Hepatocyte (in vitro differentiated cells): ENCODE measurements around the gene PDE4B. TPM values are rescaled to one million over a fixed set of nuclear protein-coding genes. Genes with fewer than 3 reads are reported as not detected.

ENCODE experiments used
- DNase-seq: peaks from one replicate; pipeline ENCODE4 v3.0.0-alpha.2; 2016; ENCODE audit warnings: low spot score
- H2AFZ ChIP-seq: fragments of 200-600 bp; sonication (generic); 2 replicates; pipeline ENCODE4 v1.6.0; 2016; ENCODE audit warnings: antibody characterized with exemption, mild to moderate bottlenecking
- H3K27ac ChIP-seq: fragments of 200-600 bp; sonication (generic); 2 replicates; pipeline ENCODE4 v1.5.1; 2016; ENCODE audit warnings: mild to moderate bottlenecking
- H3K27me3 ChIP-seq: fragments of 200-600 bp; sonication (generic); 2 replicates; pipeline ENCODE4 v1.6.1; 2016
- H3K36me3 ChIP-seq: fragments of 200-600 bp; sonication (generic); replicated peaks from 2 replicates; pipeline ENCODE4 v1.5.1; 2016; ENCODE audit warnings: low read depth; ENCODE audit not compliant: insufficient read depth
- H3K4me1 ChIP-seq: fragments of 200-600 bp; sonication (generic); 2 replicates; pipeline ENCODE4 v1.5.1; 2016; ENCODE audit warnings: mild to moderate bottlenecking, moderate library complexity; ENCODE audit not compliant: insufficient read depth
- H3K4me2 ChIP-seq: fragments of 200-600 bp; sonication (generic); 2 replicates; pipeline ENCODE4 v1.6.0; 2016
- H3K4me3 ChIP-seq: fragments of 200-600 bp; sonication (generic); 2 replicates; pipeline ENCODE4 v1.5.1; 2016; ENCODE audit warnings: mild to moderate bottlenecking
- H3K79me2 ChIP-seq: fragments of 200-600 bp; sonication (generic); 2 replicates; pipeline ENCODE4 v1.6.0; 2017; ENCODE audit warnings: mild to moderate bottlenecking
- H3K9me2 ChIP-seq: fragments of 200-600 bp; sonication (generic); replicated peaks from 2 replicates; pipeline ENCODE4 v1.6.0; 2017; ENCODE audit warnings: mild to moderate bottlenecking; ENCODE audit not compliant: insufficient read depth
- H3K9me3 ChIP-seq: fragments of 200-600 bp; sonication (generic); 2 replicates; pipeline ENCODE4 v1.5.1; 2016; ENCODE audit warnings: low read depth, mild to moderate bottlenecking
- H4K20me1 ChIP-seq: fragments of 200-600 bp; sonication (generic); 2 replicates; pipeline ENCODE4 v1.6.0; 2016; ENCODE audit warnings: mild to moderate bottlenecking; ENCODE audit not compliant: insufficient read depth, poor library complexity, severe bottlenecking
- EZH2 ChIP-seq: fragments of 200-600 bp; sonication (generic); IDR thresholded peaks from 2 replicates; pipeline ENCODE4 v1.6.1; 2016; ENCODE audit warnings: antibody characterized with exemption, mild to moderate bottlenecking, borderline replicate concordance
- EZH2phosphoT487 ChIP-seq: fragments of 200-600 bp; sonication (generic); IDR thresholded peaks from one replicate; pipeline ENCODE4 v1.6.1; 2018; ENCODE audit warnings: antibody characterized with exemption, mild to moderate bottlenecking, low read depth, moderate library complexity; ENCODE audit not compliant: unreplicated experiment, severe bottlenecking
- WGBS: methylation state at CpG from one replicate; pipeline ENCODE4 v1.1.6; 2016; ENCODE audit warnings: low lambda C conversion rate; ENCODE audit errors: missing lambda C conversion rate; 5-methylcytosine and 5-hydroxymethylcytosine counted together
- polyA plus RNA-seq: library from polyadenylated mRNA; unstranded; fragments of >200 nt; fragmentation: Nextera tagmentation; extraction: Ambion mirVana; gene quantifications from 2 replicates; pipeline ENCODE4 v1.2.1, GENCODE V29; 2016
- total RNA-seq: library from RNA; depleted of rRNA; stranded (reverse); fragments of >200 nt; gene quantifications from 2 replicates; pipeline ENCODE4 v1.2.3, GENCODE V29; 2014
- TF ChIP-seq, protein P1 (sequence below): fragments of 200-600 bp; sonication (generic); IDR thresholded peaks from 2 replicates; pipeline ENCODE4 v1.5.1; 2016; ENCODE audit warnings: antibody characterized with exemption, mild to moderate bottlenecking; ENCODE audit not compliant: poor library complexity

The PDE4B gene
- total and polyA plus RNA-seq, 2 experiments from 2014 or later = 1.8 to 3.4 TPM

DNA sequence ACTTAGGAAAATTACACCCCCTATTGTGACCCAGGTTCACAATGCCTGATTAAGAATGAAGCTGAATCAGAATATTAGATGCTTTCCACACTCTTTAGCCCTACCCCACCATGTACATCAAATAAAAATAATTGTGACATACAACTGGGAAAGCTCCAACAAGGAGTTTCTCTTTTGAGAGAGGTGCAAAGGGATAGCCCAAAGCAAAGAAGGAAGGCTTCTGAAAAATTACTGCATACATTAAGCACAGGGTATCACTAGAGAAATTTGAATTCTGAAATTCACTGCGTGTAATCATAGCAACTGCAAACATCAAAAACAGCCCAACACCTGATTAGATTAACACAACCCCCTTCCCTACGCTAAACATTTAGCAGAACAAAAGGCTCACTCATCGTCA lies 34.1 kb downstream of the PDE4B start:
- Histone ChIP-seq H3K9me2 (no peaks in the 10 kb centered on the region), H3K27me3 (no peaks in the 10 kb centered on the region), H3K27ac (no peak overlapping the region), H3K4me3 (no peak overlapping the region), H3K4me1 (no peaks in the 10 kb centered on the region), H3K4me2 (no peak overlapping the region), H4K20me1 (no peaks in the 10 kb centered on the region), H3K79me2 (no peaks in the 10 kb centered on the region), H3K9me3 (no peaks in the 10 kb centered on the region), H2AFZ (no peak overlapping the region), H3K36me3 (no peaks in the 10 kb centered on the region)
- 83% methylated on average over 3 of the region's 3 CpGs for WGBS
- no peak for DNase-seq
- no peak for TF ChIP-seq EZH2phosphoT487
- TF ChIP-seq EZH2 = no peak
- TF ChIP-seq, protein P1, sequence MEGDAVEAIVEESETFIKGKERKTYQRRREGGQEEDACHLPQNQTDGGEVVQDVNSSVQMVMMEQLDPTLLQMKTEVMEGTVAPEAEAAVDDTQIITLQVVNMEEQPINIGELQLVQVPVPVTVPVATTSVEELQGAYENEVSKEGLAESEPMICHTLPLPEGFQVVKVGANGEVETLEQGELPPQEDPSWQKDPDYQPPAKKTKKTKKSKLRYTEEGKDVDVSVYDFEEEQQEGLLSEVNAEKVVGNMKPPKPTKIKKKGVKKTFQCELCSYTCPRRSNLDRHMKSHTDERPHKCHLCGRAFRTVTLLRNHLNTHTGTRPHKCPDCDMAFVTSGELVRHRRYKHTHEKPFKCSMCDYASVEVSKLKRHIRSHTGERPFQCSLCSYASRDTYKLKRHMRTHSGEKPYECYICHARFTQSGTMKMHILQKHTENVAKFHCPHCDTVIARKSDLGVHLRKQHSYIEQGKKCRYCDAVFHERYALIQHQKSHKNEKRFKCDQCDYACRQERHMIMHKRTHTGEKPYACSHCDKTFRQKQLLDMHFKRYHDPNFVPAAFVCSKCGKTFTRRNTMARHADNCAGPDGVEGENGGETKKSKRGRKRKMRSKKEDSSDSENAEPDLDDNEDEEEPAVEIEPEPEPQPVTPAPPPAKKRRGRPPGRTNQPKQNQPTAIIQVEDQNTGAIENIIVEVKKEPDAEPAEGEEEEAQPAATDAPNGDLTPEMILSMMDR = no peak

DNA sequence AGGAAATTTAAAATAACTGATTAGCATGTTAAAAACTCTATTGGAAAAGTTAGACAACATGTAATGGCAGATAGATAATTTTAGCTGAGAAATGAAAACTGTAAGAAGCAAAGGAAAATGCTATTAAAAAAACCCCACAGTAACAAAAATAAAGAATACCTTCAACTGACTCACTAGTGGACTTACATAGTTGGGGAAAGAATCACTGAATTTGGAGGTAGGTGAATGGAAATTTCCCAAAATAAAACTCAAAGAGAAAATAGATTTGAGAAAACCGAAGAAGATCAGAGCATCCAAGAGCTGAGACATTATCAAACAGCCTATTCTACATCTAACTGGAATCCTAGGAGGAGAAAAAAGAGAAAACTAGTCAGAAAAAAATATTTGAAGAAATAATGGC lies 34.7 kb downstream of the PDE4B start:
- TF ChIP-seq, protein P1 = no peak
- TF ChIP-seq EZH2 = no peak
- TF ChIP-seq EZH2phosphoT487 = no peak
- H3K27me3 ChIP-seq = no peaks in the 10 kb centered on the region
- no peak overlapping the region for H3K27ac ChIP-seq
- no peaks in the 10 kb centered on the region for H3K36me3 ChIP-seq
- H3K4me3 ChIP-seq = no peak overlapping the region
- H3K9me2 ChIP-seq = no peaks in the 10 kb centered on the region
- H3K4me2 ChIP-seq = no peak overlapping the region
- WGBS = 86% methylated on average over 1 of the region's 1 CpG
- H2AFZ ChIP-seq = no peak overlapping the region
- DNase-seq = no peak
- no peaks in the 10 kb centered on the region for H3K79me2 ChIP-seq
- no peaks in the 10 kb centered on the region for H3K9me3 ChIP-seq
- H4K20me1 ChIP-seq = no peaks in the 10 kb centered on the region
- H3K4me1 ChIP-seq = no peaks in the 10 kb centered on the region

DNA sequence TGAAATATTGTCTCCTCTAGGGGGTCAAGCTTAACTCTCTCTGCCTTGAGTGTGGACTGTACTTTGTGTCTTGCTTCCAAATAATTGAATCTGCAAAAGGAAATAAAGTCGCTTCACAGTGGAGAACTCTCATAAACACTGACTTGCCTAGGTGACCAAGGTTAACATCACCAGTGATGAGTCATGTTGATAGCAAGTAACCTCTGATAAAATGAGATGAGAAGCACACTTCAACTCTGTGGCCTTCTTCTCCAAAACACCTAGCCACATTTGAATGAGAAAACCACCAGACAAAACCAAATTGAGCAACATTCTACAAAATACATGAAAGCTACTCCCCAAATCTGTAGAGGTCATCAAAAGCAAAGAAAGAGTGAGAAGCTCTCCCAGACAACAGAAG lies 37.6 kb downstream of the PDE4B start:
- no peak for TF ChIP-seq EZH2phosphoT487
- H2AFZ ChIP-seq = no peak overlapping the region
- no peak overlapping the region for H3K4me2 ChIP-seq
- no peak overlapping the region for H3K27ac ChIP-seq
- no peaks in the 10 kb centered on the region for H3K4me1 ChIP-seq
- H3K9me3 ChIP-seq = no peaks in the 10 kb centered on the region
- no peaks in the 10 kb centered on the region for H4K20me1 ChIP-seq
- no peak for DNase-seq
- H3K4me3 ChIP-seq = no peak overlapping the region
- H3K9me2 ChIP-seq = no peaks in the 10 kb centered on the region
- 70% methylated on average over 1 of the region's 1 CpG for WGBS
- H3K27me3 ChIP-seq = no peaks in the 10 kb centered on the region
- H3K36me3 ChIP-seq = no peaks in the 10 kb centered on the region
- H3K79me2 ChIP-seq = no peaks in the 10 kb centered on the region

DNA sequence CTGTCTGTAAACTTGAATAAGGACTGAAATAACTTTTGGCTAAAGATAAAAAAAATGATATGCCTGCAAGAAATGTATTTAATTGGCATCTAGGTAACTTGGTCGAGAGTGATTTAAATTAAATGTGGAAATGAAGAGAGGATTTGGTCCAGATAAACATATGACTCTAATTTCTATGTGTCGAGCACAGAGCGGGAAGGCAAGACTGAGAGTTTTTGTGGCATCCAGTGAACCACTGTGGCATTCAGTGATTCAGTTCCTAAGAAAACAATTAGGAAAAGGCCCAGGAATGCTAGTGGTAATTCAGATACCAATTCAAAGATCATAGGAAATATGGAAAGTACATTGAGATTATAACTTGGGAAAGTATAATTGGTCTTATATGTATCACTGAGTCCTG lies 39.6 kb downstream of the PDE4B start:
- WGBS = 52% methylated on average over 3 of the region's 3 CpGs

More for the DNA sequence above, 39.6 kb downstream of the PDE4B start:
- no peak for DNase-seq
- H2AFZ ChIP-seq = no peak overlapping the region
- H3K9me3 ChIP-seq = no peaks in the 10 kb centered on the region
- no peak overlapping the region for H3K4me3 ChIP-seq
- H3K27ac ChIP-seq = no peak overlapping the region
- no peak overlapping the region for H3K4me2 ChIP-seq
- no peaks in the 10 kb centered on the region for H3K9me2 ChIP-seq
- H3K4me1 ChIP-seq = no peaks in the 10 kb centered on the region
- no peaks in the 10 kb centered on the region for H3K79me2 ChIP-seq
- no peaks in the 10 kb centered on the region for H3K27me3 ChIP-seq
- no peaks in the 10 kb centered on the region for H3K36me3 ChIP-seq
- no peaks in the 10 kb centered on the region for H4K20me1 ChIP-seq
- TF ChIP-seq, protein P1 = no peak
- TF ChIP-seq EZH2 = no peak
